Subcutaneous adipose tissue (tissue), 4 donors: Measurements from ENCODE around the gene PDE4D. TPM values are rescaled to one million over a fixed set of nuclear protein-coding genes. Genes with fewer than 3 reads are reported as not detected.

Source experiments
- total RNA-seq, 4 donors: library from RNA; depleted of rRNA; stranded (reverse); fragments of >200 nt; gene quantifications; one replicate each; pipeline ENCODE4 v1.1.0, GENCODE V29; 2016
- TF ChIP-seq, protein P1 (sequence below): fragments of 450-650 bp; IDR thresholded peaks from one replicate; pipeline ENCODE4 v1.5.1; 2016; ENCODE audit warnings: low read depth, mild to moderate bottlenecking, control low read depth, antibody characterized with exemption, moderate library complexity

PDE4D gene
- total RNA-seq, 4 donors from 2014 or later, result 15.0 to 24.0 (median 18.5) TPM

DNA sequence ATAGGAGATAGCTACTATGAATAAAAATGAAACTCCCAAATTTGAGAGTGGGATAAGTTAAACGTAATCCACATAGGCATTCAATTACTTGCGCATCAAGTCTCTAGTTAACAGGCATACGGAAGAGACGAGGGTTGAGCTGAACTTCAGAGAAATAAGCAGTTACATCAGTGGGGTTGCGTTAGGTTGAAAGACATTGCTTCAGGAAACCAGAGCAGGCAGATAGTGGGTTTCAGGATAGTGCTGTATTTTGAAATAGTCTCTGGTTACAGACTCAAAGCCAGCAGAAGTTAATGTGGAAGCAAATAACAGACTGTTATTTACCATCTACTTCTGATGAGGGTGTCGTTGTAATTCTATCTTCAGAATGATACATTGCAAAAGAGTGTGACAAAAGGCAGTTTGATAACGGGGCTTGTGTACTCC lies 533.4 kb downstream of the PDE4D start:
- TF ChIP-seq, protein P1, sequence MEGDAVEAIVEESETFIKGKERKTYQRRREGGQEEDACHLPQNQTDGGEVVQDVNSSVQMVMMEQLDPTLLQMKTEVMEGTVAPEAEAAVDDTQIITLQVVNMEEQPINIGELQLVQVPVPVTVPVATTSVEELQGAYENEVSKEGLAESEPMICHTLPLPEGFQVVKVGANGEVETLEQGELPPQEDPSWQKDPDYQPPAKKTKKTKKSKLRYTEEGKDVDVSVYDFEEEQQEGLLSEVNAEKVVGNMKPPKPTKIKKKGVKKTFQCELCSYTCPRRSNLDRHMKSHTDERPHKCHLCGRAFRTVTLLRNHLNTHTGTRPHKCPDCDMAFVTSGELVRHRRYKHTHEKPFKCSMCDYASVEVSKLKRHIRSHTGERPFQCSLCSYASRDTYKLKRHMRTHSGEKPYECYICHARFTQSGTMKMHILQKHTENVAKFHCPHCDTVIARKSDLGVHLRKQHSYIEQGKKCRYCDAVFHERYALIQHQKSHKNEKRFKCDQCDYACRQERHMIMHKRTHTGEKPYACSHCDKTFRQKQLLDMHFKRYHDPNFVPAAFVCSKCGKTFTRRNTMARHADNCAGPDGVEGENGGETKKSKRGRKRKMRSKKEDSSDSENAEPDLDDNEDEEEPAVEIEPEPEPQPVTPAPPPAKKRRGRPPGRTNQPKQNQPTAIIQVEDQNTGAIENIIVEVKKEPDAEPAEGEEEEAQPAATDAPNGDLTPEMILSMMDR, result no peak

DNA sequence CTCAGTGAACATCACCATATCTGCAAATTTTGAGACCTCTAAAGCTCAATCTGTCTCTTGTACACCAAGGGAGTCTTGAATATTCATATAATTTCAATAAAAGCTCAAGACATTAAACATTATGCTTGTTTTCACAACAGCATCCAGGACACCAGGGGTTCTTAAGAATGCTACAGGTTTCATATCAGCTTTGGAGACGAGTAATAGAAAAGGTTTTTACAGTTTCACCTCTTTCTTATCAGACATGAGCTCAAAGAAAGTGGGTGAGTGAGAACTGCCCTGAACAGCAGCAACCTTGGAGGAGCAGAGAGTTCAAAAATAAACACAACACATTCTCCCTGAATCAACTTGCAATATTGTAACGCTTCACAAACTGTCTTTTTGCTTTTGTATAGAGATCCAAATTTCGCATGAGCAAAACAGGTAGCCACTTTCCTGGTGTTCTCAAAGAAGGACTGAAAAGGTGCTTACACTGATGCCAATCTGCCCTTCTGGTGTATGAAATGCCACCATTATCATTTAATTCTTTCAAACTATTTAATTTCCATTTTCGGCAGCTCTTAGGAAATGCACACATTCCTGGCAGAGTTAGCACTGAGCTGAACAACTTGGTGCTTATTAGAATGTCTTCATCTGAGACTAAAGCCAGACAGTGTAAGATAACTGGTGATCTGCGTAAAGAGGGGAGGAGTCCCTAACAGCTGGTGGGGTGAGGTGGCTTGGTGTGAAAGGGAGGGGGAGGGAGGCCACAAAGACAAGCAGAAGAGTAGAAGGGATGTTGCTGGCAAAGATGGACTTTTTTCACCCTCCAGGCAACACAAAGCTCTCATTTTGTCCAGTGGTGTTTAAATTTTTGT lies 535.3 kb downstream of the PDE4D start:
- TF ChIP-seq, protein P1, result no peak

- TF ChIP-seq, protein P1, result no peak
Measured at GRCh38 chr5:59357381-59357977, 536.0 kb downstream of the PDE4D start.

GRCh38 chr5:59356813-59357380 lies 536.6 kb downstream of the PDE4D start:
- TF ChIP-seq, protein P1, result no peak

GRCh38 chr5:59354811-59355210 lies 538.7 kb downstream of the PDE4D start:
- TF ChIP-seq, protein P1, result no peak

DNA sequence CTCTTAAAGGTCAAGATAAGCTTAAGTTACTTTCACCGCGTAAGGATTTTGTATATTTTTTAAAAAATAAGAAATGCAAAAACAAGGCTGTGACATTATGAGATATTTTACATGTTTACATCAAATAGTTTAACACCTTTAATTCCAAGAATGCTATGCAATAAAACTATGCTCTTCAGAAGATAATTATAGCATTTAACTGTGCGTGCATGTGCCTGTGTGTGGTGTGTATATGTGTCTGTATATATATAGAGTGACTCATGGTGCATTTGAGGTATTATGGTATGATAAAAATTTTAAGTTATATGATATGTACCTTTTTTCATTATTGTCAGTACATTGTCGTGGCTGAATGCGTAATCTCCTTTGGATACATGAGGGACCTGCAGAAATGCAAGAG lies 539.3 kb downstream of the PDE4D start:
- TF ChIP-seq, protein P1, result no peak

- TF ChIP-seq, protein P1, result no peak
Measured at GRCh38 chr5:59351076-59351794, 542.3 kb downstream of the PDE4D start.
